Uterus (tissue), 2 donors: ENCODE measurements around the gene KLC1.

Experiments used
- POLR2A ChIP-seq, 2 donors: fragments of 450-650 bp; IDR thresholded peaks; one replicate each; pipeline ENCODE4 v1.6.1; 2016; ENCODE audit warnings: antibody characterized with exemption in 2 of 2, mild to moderate bottlenecking in 1 of 2, moderate library complexity in 1 of 2
- TF ChIP-seq, protein P1 (sequence below), 4 experiments: fragments of 200-600 bp in 2 of 4; fragments of 450-650 bp in 2 of 4; sonication (generic) in 2 of 4; IDR thresholded peaks; one replicate each; pipeline ENCODE4 v1.5.1; 2016 to 2019; ENCODE audit warnings: antibody characterized with exemption in 4 of 4, mild to moderate bottlenecking in 2 of 4, moderate library complexity in 1 of 4

DNA sequence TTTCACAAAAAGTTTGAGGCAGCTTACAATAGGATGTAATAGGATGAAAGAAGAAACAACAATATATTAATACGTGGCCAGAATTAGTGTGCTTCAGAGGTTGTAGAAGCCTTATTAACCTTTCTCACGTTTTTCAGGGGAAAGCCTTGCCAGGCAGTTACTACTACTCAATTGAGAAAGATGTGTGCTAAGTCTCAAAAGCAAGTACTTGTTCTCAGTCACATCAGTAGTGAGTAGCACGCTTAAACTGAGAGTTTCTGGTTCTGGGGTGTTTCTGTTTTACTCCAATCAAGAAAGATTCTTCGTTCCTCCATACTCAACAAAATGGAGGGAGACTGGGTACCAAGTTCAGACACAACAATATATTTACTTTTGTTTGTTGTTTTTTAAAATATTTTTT lies 38.7 kb downstream of the KLC1 start:
- TF ChIP-seq, protein P1, sequence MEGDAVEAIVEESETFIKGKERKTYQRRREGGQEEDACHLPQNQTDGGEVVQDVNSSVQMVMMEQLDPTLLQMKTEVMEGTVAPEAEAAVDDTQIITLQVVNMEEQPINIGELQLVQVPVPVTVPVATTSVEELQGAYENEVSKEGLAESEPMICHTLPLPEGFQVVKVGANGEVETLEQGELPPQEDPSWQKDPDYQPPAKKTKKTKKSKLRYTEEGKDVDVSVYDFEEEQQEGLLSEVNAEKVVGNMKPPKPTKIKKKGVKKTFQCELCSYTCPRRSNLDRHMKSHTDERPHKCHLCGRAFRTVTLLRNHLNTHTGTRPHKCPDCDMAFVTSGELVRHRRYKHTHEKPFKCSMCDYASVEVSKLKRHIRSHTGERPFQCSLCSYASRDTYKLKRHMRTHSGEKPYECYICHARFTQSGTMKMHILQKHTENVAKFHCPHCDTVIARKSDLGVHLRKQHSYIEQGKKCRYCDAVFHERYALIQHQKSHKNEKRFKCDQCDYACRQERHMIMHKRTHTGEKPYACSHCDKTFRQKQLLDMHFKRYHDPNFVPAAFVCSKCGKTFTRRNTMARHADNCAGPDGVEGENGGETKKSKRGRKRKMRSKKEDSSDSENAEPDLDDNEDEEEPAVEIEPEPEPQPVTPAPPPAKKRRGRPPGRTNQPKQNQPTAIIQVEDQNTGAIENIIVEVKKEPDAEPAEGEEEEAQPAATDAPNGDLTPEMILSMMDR (IDR thresholded peaks at IDR 0.05), result no peak
- no peak for TF ChIP-seq POLR2A (IDR thresholded peaks at IDR 0.05)
